HL-60 (cell line): ENCODE measurements around the gene UBE2L6.

Experiments used
- CTCF ChIP-seq: IDR thresholded peaks from one replicate; pipeline ENCODE4 v1.5.1; 2011; ENCODE audit warnings: low read length, control low read depth, inconsistent platforms; ENCODE audit not compliant: insufficient read depth
- GABPA ChIP-seq: IDR thresholded peaks from 2 replicates; pipeline ENCODE4 v1.6.1; 2012; ENCODE audit warnings: low read depth
- POLR2AphosphoS5 ChIP-seq: IDR thresholded peaks from 2 replicates; pipeline ENCODE4 v1.6.1; 2012; ENCODE audit warnings: low read depth
- TF ChIP-seq, protein P1 (sequence below): IDR thresholded peaks from 2 replicates; pipeline ENCODE4 v1.6.1; 2012; ENCODE audit warnings: low read depth; ENCODE audit not compliant: insufficient replicate concordance

DNA sequence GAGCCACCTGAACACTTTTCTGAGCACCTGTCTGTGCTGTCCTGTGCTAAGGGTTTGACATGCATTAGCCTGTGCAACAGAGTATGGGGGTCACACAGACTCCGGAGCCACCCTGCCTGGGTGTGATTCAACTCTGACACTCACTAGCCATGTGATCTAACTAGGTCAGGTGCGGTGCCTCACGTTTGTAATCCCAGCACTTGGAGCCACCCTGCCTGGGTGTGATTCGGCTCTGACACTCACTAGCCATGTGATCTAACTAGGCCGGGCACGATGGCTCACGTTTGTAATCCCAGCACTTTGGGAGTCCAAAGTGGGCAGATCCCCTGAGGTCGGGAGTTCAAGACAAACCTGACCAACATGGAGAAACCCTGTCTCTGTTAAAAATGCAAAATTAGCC is 11.4 kb downstream of the UBE2L6 start:
- TF ChIP-seq POLR2AphosphoS5, result no peak
- TF ChIP-seq CTCF, result no peak
- TF ChIP-seq GABPA, result no peak
- TF ChIP-seq, protein P1, sequence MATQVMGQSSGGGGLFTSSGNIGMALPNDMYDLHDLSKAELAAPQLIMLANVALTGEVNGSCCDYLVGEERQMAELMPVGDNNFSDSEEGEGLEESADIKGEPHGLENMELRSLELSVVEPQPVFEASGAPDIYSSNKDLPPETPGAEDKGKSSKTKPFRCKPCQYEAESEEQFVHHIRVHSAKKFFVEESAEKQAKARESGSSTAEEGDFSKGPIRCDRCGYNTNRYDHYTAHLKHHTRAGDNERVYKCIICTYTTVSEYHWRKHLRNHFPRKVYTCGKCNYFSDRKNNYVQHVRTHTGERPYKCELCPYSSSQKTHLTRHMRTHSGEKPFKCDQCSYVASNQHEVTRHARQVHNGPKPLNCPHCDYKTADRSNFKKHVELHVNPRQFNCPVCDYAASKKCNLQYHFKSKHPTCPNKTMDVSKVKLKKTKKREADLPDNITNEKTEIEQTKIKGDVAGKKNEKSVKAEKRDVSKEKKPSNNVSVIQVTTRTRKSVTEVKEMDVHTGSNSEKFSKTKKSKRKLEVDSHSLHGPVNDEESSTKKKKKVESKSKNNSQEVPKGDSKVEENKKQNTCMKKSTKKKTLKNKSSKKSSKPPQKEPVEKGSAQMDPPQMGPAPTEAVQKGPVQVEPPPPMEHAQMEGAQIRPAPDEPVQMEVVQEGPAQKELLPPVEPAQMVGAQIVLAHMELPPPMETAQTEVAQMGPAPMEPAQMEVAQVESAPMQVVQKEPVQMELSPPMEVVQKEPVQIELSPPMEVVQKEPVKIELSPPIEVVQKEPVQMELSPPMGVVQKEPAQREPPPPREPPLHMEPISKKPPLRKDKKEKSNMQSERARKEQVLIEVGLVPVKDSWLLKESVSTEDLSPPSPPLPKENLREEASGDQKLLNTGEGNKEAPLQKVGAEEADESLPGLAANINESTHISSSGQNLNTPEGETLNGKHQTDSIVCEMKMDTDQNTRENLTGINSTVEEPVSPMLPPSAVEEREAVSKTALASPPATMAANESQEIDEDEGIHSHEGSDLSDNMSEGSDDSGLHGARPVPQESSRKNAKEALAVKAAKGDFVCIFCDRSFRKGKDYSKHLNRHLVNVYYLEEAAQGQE, result no peak
